ENCODE results near the gene NDUFA9.

NDUFA9 gene

DNA sequence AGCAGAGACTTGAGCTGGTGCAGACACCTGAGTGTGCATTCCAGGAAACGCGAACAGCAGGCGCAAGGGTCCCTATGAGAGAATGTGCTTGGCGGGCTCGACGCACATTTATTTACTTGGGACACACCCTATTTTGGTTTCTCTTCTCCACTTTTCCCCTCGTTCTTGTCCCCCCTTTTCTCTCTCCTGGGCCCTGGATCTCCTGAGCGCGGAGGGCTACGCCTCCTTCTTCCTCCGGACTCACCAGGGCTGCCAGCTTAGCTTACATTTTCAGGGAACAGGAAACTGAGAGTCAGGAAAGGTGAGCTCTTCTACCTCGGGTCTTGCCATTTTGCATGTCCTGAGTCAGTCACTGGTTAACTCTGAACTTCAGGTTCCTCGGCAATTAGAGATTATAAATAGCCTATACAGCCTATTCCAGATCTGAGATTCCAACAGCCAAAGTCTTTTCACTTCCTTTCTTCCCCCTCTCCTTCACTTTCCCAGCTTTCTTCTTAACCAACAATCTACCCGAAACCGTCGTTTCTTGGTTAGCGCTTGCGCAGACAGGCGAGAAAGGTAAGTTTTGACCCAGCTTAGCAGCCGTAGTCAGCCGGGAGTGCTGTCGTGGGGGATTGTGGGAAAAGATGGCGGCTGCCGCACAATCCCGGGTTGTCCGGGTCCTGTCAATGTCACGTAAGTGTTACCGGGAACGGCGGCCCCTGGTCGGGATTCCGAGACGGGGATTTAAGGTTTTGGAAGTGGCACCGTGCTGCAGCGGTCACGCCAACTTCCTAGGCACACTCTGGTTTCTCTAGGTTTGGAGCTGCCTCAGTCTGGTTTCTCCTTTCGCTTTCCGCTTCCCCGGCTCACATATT lies at the start of gene NDUFA9, which contains the start of gene AKAP3:
TSS of gene NDUFA9 (plus strand) at position 614 of the 857 bp plus-strand sequence. CDS start at position 627, 13 bp downstream.
TSS of gene AKAP3 (minus strand) at position 551 of the 857 bp plus-strand sequence. CDS start 10,855 bp downstream, outside the sequence.
- H3K9ac ChIP-seq (ENCODE audit: low read depth in 1 of 2, low read length in 2 of 2) = peak within 1 kb of the TSS; percentile 80 to 91
- peaks cover 0 to 3% of the 10 kb centered on the region in 2 donors for H3K36me3 ChIP-seq (ENCODE audit: control insufficient read depth in 1 of 2, insufficient read depth in 2 of 2, low read length in 2 of 2)
- H3K4me3 ChIP-seq (ENCODE audit: low read depth in 1 of 2, low read length in 2 of 2) = peak within 1 kb of the TSS; percentile 87 to 95
- H3K27ac ChIP-seq (ENCODE audit: low read depth, low read length) = peak within 1 kb of the TSS; percentile 59
- H3K4me1 ChIP-seq (ENCODE audit: control insufficient read depth in 1 of 2, insufficient read depth in 2 of 2, low read length in 2 of 2) = peaks cover 34 to 40% of the 10 kb centered on the region in 2 donors
- no peaks in the 10 kb centered on the region for H3K9me3 ChIP-seq (ENCODE audit: control insufficient read depth in 1 of 2, low read length in 2 of 2)
- H3K27me3 ChIP-seq (ENCODE audit: control insufficient read depth in 1 of 2, insufficient read depth in 2 of 2, low read length in 2 of 2) = no peaks in the 10 kb centered on the region

DNA sequence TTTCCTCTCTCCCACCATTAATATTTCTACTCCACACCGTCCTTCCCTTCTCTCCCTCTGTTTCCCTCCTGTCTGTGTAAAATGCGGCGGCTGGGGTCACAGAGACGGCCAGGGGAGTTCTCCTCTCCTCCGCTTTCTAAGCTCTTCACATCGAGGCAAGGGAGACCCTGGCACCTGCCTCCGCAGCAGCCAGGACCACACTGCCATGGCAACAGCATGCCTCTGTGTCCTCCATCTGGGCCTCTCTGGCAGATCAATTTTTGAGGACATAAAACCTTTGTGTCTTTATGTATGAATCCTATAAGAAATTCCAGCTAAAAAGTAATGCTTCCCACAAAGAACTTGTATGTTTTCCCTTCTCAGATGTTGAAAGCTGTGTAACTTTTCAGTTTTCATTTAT lies 45.5 kb upstream of the NDUFA9 start:
- no peak overlapping the region for H3K9ac ChIP-seq (ENCODE audit: low read depth in 1 of 2, low read length in 2 of 2)
- no peak overlapping the region for H3K27ac ChIP-seq (ENCODE audit: low read depth, low read length)
- no peaks in the 10 kb centered on the region for H3K27me3 ChIP-seq (ENCODE audit: control insufficient read depth in 1 of 2, insufficient read depth in 2 of 2, low read length in 2 of 2)
- no peaks in the 10 kb centered on the region for H3K9me3 ChIP-seq (ENCODE audit: control insufficient read depth in 1 of 2, low read length in 2 of 2)
- no peak overlapping the region for H3K4me3 ChIP-seq (ENCODE audit: low read depth in 1 of 2, low read length in 2 of 2)
- peaks cover 0 to 8% of the 10 kb centered on the region in 2 donors for H3K36me3 ChIP-seq (ENCODE audit: control insufficient read depth in 1 of 2, insufficient read depth in 2 of 2, low read length in 2 of 2)
- peaks cover 8 to 11% of the 10 kb centered on the region in 2 donors for H3K4me1 ChIP-seq (ENCODE audit: control insufficient read depth in 1 of 2, insufficient read depth in 2 of 2, low read length in 2 of 2)

DNA sequence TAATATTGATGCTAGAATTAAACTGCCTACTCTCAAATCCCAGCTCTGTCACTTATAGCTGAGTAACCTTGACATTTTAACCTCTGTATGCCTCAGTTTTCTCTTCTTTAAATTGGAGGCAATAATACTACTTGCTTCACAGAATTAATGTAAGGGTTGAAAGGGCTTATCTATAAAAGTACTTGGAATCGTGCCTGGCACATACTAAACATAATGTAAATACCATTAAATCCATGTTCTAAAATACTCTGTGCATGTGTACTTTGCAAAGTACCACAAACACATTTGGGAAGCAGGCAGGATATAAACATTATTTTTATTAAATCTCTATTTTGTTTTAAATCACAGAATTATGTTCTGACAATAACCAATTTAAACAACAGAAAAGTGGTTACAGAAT lies 45.0 kb upstream of the NDUFA9 start:
- H3K27me3 ChIP-seq (ENCODE audit: control insufficient read depth in 1 of 2, insufficient read depth in 2 of 2, low read length in 2 of 2) = no peaks in the 10 kb centered on the region
- H3K9me3 ChIP-seq (ENCODE audit: control insufficient read depth in 1 of 2, low read length in 2 of 2) = no peaks in the 10 kb centered on the region
- peaks cover 0 to 10% of the 10 kb centered on the region in 2 donors for H3K36me3 ChIP-seq (ENCODE audit: control insufficient read depth in 1 of 2, insufficient read depth in 2 of 2, low read length in 2 of 2)
- peaks cover 8 to 11% of the 10 kb centered on the region in 2 donors for H3K4me1 ChIP-seq (ENCODE audit: control insufficient read depth in 1 of 2, insufficient read depth in 2 of 2, low read length in 2 of 2)
- no peak overlapping the region for H3K4me3 ChIP-seq (ENCODE audit: low read depth in 1 of 2, low read length in 2 of 2)
- H3K9ac ChIP-seq (ENCODE audit: low read depth in 1 of 2, low read length in 2 of 2) = no peak overlapping the region
- H3K27ac ChIP-seq (ENCODE audit: low read depth, low read length) = no peak overlapping the region

DNA sequence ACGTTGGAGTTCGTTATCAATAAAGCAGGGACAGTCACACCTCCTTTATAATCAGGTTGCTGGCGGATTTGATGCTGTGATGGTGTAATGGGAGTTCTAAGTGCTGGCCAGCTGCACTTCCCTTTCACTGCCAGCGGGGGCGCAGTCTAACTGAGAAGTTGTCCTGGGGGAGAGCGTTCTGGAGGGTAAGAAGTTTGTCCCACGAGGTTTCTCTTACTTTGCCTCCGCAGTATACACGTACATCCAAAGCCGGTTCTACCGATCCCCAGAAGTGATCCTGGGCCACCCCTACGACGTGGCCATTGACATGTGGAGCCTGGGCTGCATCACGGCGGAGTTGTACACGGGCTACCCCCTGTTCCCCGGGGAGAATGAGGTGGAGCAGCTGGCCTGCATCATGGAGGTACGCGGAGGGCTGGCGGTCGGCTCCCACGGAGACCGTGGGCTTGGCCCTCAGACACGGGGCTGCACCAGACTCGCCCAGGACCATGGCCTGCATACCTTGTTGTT lies 44.2 kb upstream of the NDUFA9 start:
- peaks cover 8 to 11% of the 10 kb centered on the region in 2 donors for H3K4me1 ChIP-seq (ENCODE audit: control insufficient read depth in 1 of 2, insufficient read depth in 2 of 2, low read length in 2 of 2)
- no peaks in the 10 kb centered on the region for H3K9me3 ChIP-seq (ENCODE audit: control insufficient read depth in 1 of 2, low read length in 2 of 2)
- H3K4me3 ChIP-seq (ENCODE audit: low read depth in 1 of 2, low read length in 2 of 2) = peak overlapping the region; percentile 99
- H3K27me3 ChIP-seq (ENCODE audit: control insufficient read depth in 1 of 2, insufficient read depth in 2 of 2, low read length in 2 of 2) = no peaks in the 10 kb centered on the region
- no peak overlapping the region for H3K27ac ChIP-seq (ENCODE audit: low read depth, low read length)
- peaks cover 0 to 10% of the 10 kb centered on the region in 2 donors for H3K36me3 ChIP-seq (ENCODE audit: control insufficient read depth in 1 of 2, insufficient read depth in 2 of 2, low read length in 2 of 2)
- H3K9ac ChIP-seq (ENCODE audit: low read depth in 1 of 2, low read length in 2 of 2) = peak overlapping the region; percentile 74 to 93

DNA sequence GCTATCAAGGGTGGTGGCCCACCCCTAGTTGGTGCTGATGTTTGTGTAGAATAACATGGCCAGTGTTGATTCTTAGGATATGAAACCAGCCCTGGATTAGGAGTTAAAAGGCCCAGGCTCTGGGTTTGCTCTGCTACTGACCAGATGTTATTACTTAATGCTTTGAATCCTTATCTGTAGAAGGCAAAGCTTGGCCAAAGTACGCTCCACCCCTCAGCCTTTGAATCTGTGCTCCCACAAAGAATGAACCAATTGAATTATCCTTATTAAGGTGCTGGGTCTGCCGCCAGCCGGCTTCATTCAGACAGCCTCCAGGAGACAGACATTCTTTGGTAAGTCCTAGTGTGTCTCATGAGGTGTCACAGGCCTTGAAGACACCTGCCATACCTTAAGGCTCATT lies 41.9 kb upstream of the NDUFA9 start:
- H3K36me3 ChIP-seq (ENCODE audit: control insufficient read depth in 1 of 2, insufficient read depth in 2 of 2, low read length in 2 of 2) = peaks cover 4 to 25% of the 10 kb centered on the region in 2 donors
- no peaks in the 10 kb centered on the region for H3K27me3 ChIP-seq (ENCODE audit: control insufficient read depth in 1 of 2, insufficient read depth in 2 of 2, low read length in 2 of 2)
- no peak overlapping the region for H3K9ac ChIP-seq (ENCODE audit: low read depth in 1 of 2, low read length in 2 of 2)
- H3K4me3 ChIP-seq (ENCODE audit: low read depth in 1 of 2, low read length in 2 of 2) = no peak overlapping the region
- peaks cover 8 to 11% of the 10 kb centered on the region in 2 donors for H3K4me1 ChIP-seq (ENCODE audit: control insufficient read depth in 1 of 2, insufficient read depth in 2 of 2, low read length in 2 of 2)
- H3K27ac ChIP-seq (ENCODE audit: low read depth, low read length) = no peak overlapping the region
- no peaks in the 10 kb centered on the region for H3K9me3 ChIP-seq (ENCODE audit: control insufficient read depth in 1 of 2, low read length in 2 of 2)

DNA sequence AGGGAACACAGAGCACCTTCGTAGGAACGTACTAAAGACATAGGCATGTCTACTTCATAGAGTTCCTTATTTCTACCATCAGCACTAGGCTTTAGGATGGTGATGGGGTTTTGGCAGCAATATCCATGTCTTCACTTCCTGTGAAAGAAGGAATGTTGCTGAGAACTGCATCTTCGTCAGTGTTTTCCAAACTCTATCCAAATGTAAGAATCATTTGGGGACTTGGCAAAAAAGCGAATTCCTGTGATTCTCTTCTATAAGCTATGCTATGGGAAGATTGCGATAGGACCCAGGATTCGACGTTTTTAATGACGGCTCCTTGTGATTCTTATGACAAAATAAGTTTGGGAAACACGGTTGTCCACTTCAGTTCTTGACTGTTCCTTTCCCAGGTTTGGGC lies 39.8 kb upstream of the NDUFA9 start:
- H3K27ac ChIP-seq (ENCODE audit: low read depth, low read length) = no peak overlapping the region
- peaks cover 4 to 43% of the 10 kb centered on the region in 2 donors for H3K36me3 ChIP-seq (ENCODE audit: control insufficient read depth in 1 of 2, insufficient read depth in 2 of 2, low read length in 2 of 2)
- no peaks in the 10 kb centered on the region for H3K27me3 ChIP-seq (ENCODE audit: control insufficient read depth in 1 of 2, insufficient read depth in 2 of 2, low read length in 2 of 2)
- no peak overlapping the region for H3K4me3 ChIP-seq (ENCODE audit: low read depth in 1 of 2, low read length in 2 of 2)
- H3K9me3 ChIP-seq (ENCODE audit: control insufficient read depth in 1 of 2, low read length in 2 of 2) = no peaks in the 10 kb centered on the region
- H3K4me1 ChIP-seq (ENCODE audit: control insufficient read depth in 1 of 2, insufficient read depth in 2 of 2, low read length in 2 of 2) = peaks cover 8 to 11% of the 10 kb centered on the region in 2 donors
- H3K9ac ChIP-seq (ENCODE audit: low read depth in 1 of 2, low read length in 2 of 2) = no peak overlapping the region

DNA sequence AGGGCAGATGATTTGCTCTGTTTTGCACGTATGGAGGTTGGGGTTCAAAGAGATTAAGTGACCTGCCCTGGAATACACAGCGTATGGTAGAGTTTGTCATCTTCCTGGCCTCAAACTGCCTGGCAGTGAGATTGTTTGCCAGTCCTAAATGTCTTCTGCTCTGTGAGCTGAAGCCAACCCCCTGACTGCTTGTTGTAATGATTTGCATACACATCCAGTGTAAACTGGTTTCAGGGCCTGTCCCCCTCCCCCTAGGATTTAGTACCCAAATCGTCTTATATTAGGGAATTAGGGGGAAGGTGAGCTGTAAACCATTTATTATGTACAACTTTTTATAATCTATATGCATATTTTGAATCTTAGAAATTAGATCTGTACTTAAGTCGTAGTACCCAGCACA lies 38.4 kb upstream of the NDUFA9 start:
- peaks cover 9 to 52% of the 10 kb centered on the region in 2 donors for H3K36me3 ChIP-seq (ENCODE audit: control insufficient read depth in 1 of 2, insufficient read depth in 2 of 2, low read length in 2 of 2)
- no peaks in the 10 kb centered on the region for H3K9me3 ChIP-seq (ENCODE audit: control insufficient read depth in 1 of 2, low read length in 2 of 2)
- peaks cover 8 to 10% of the 10 kb centered on the region in 2 donors for H3K4me1 ChIP-seq (ENCODE audit: control insufficient read depth in 1 of 2, insufficient read depth in 2 of 2, low read length in 2 of 2)
- no peak overlapping the region for H3K4me3 ChIP-seq (ENCODE audit: low read depth in 1 of 2, low read length in 2 of 2)
- no peak overlapping the region for H3K27ac ChIP-seq (ENCODE audit: low read depth, low read length)
- H3K27me3 ChIP-seq (ENCODE audit: control insufficient read depth in 1 of 2, insufficient read depth in 2 of 2, low read length in 2 of 2) = no peaks in the 10 kb centered on the region
- no peak overlapping the region for H3K9ac ChIP-seq (ENCODE audit: low read depth in 1 of 2, low read length in 2 of 2)

DNA sequence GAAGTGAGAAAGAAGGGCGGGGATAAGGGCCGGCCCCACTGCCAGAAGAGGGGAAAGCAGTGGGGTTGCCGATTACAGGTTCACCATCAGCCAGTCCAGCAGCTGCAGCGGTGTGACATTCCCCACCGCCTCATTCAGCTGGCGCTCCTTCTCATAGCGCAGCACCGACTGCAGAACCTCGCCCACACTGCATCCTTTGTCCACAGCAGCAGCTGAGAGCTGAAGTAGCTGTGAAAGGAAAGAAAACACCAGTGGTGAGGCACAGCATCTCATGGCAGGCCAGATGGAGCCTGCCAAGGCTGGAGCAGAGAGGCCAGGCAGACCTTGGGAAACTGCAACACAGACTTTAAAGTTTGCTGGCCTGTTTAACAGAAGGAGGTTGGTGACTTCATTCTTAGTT lies 33.2 kb upstream of the NDUFA9 start:
- Histone ChIP-seq H3K27me3 (ENCODE audit: control insufficient read depth in 1 of 2, insufficient read depth in 2 of 2, low read length in 2 of 2) (no peaks in the 10 kb centered on the region), H3K4me1 (ENCODE audit: control insufficient read depth in 1 of 2, insufficient read depth in 2 of 2, low read length in 2 of 2) (no peaks in the 10 kb centered on the region), H3K36me3 (ENCODE audit: control insufficient read depth in 1 of 2, insufficient read depth in 2 of 2, low read length in 2 of 2) (peaks cover 4 to 41% of the 10 kb centered on the region in 2 donors), H3K27ac (ENCODE audit: low read depth, low read length) (no peak overlapping the region), H3K9ac (ENCODE audit: low read depth in 1 of 2, low read length in 2 of 2) (no peak overlapping the region), H3K9me3 (ENCODE audit: control insufficient read depth in 1 of 2, low read length in 2 of 2) (no peaks in the 10 kb centered on the region), H3K4me3 (ENCODE audit: low read depth in 1 of 2, low read length in 2 of 2) (no peak overlapping the region)

DNA sequence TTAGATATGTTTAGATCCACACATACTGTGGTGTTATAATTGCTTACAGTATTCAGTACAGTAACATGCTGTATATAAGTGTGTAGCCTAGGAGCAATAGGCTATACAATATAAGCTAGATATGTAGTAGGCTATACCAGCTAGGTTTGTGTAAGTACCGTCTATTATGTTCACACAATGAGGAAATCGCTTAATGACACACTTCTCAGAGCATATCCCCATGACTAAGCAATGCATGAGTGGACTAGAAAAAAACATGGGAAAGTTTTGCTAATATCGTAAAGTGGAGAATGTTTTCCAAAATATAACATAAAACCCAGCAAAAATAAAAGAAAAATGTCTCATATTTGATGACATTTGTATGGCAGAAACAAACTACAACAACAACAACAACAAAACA lies 27.4 kb upstream of the NDUFA9 start:
- no peaks in the 10 kb centered on the region for H3K36me3 ChIP-seq (ENCODE audit: control insufficient read depth in 1 of 2, insufficient read depth in 2 of 2, low read length in 2 of 2)
- H3K9ac ChIP-seq (ENCODE audit: low read depth in 1 of 2, low read length in 2 of 2) = no peak overlapping the region
- H3K4me3 ChIP-seq (ENCODE audit: low read depth in 1 of 2, low read length in 2 of 2) = no peak overlapping the region
- no peak overlapping the region for H3K27ac ChIP-seq (ENCODE audit: low read depth, low read length)
- H3K4me1 ChIP-seq (ENCODE audit: control insufficient read depth in 1 of 2, insufficient read depth in 2 of 2, low read length in 2 of 2) = no peaks in the 10 kb centered on the region
- no peaks in the 10 kb centered on the region for H3K27me3 ChIP-seq (ENCODE audit: control insufficient read depth in 1 of 2, insufficient read depth in 2 of 2, low read length in 2 of 2)
- H3K9me3 ChIP-seq (ENCODE audit: control insufficient read depth in 1 of 2, low read length in 2 of 2) = no peaks in the 10 kb centered on the region

DNA sequence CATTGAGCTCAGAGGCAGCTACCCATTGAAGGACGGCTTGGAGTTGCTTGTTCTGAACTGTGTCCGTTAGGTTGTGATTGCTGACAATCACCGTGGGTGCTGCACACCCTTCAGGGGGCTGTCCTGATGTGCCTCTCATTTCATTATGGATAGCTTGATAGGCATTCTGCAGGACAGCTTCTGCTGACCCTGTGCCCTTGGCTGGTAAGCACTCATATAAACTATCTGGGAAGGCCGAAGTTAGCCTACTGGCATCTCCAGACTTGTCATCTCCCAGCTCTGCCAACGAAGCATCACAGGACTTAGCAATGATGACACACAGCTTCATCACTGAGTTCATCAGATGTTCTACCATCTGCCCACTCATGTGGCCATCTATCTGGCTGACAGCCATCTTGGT lies 22.4 kb upstream of the NDUFA9 start:
- Histone ChIP-seq H3K9me3 (ENCODE audit: control insufficient read depth in 1 of 2, low read length in 2 of 2) (no peaks in the 10 kb centered on the region), H3K9ac (ENCODE audit: low read depth in 1 of 2, low read length in 2 of 2) (no peak overlapping the region), H3K36me3 (ENCODE audit: control insufficient read depth in 1 of 2, insufficient read depth in 2 of 2, low read length in 2 of 2) (no peaks in the 10 kb centered on the region), H3K27ac (ENCODE audit: low read depth, low read length) (no peak overlapping the region), H3K4me3 (ENCODE audit: low read depth in 1 of 2, low read length in 2 of 2) (no peak overlapping the region), H3K27me3 (ENCODE audit: control insufficient read depth in 1 of 2, insufficient read depth in 2 of 2, low read length in 2 of 2) (no peaks in the 10 kb centered on the region), H3K4me1 (ENCODE audit: control insufficient read depth in 1 of 2, insufficient read depth in 2 of 2, low read length in 2 of 2) (no peaks in the 10 kb centered on the region)
